ENCODE results near the gene RALY.

Gene RALY

GRCh38 chr20:34045930-34046725 lies 52.4 kb downstream of the RALY start:
- in situ Hi-C loops (cut with HindIII; ENCODE audit: low sequenced_read_pairs), result no loop called here

- in situ Hi-C loops (cut with HindIII; ENCODE audit: low sequenced_read_pairs), result no loop called here
Observed at GRCh38 chr20:34047010-34047687, 53.4 kb downstream of the RALY start.

GRCh38 chr20:34047917-34048316 lies 54.2 kb downstream of the RALY start:
- in situ Hi-C loops (cut with HindIII; ENCODE audit: low sequenced_read_pairs), result no loop called here

GRCh38 chr20:34049389-34049788 lies 55.7 kb downstream of the RALY start:
- in situ Hi-C loops (cut with HindIII; ENCODE audit: low sequenced_read_pairs), result no loop called here

- in situ Hi-C loops (cut with HindIII; ENCODE audit: low sequenced_read_pairs), result no loop called here
Observed at GRCh38 chr20:34049897-34050695, 56.4 kb downstream of the RALY start.

GRCh38 chr20:34052414-34052813 lies 58.7 kb downstream of the RALY start:
- in situ Hi-C loops (cut with HindIII; ENCODE audit: low sequenced_read_pairs), result no loop called here

GRCh38 chr20:34055290-34055689 lies 61.6 kb downstream of the RALY start:
- in situ Hi-C loops (cut with HindIII; ENCODE audit: low sequenced_read_pairs), result no loop called here

- in situ Hi-C loops (cut with HindIII; ENCODE audit: low sequenced_read_pairs), result no loop called here
Observed at GRCh38 chr20:34058831-34059230, 65.1 kb downstream of the RALY start.

GRCh38 chr20:34060970-34061369 lies 67.3 kb downstream of the RALY start:
- in situ Hi-C loops (cut with HindIII; ENCODE audit: low sequenced_read_pairs), result no loop called here

- in situ Hi-C loops (cut with HindIII; ENCODE audit: low sequenced_read_pairs), result no loop called here
Observed at GRCh38 chr20:34061695-34062094, 68.0 kb downstream of the RALY start.

- in situ Hi-C loops (cut with HindIII; ENCODE audit: low sequenced_read_pairs), result no loop called here
Observed at GRCh38 chr20:34062570-34063482, 69.1 kb downstream of the RALY start.

- in situ Hi-C loops (cut with HindIII; ENCODE audit: low sequenced_read_pairs), result no loop called here
Observed at GRCh38 chr20:34064286-34064685, 70.6 kb downstream of the RALY start.

- in situ Hi-C loops (cut with HindIII; ENCODE audit: low sequenced_read_pairs), result no loop called here
Observed at GRCh38 chr20:34065260-34065659, 71.5 kb downstream of the RALY start.

- in situ Hi-C loops (cut with HindIII; ENCODE audit: low sequenced_read_pairs), result no loop called here
Observed at GRCh38 chr20:34066476-34067090, 72.9 kb downstream of the RALY start.

GRCh38 chr20:34068001-34068400 lies 74.3 kb downstream of the RALY start:
- in situ Hi-C loops (cut with HindIII; ENCODE audit: low sequenced_read_pairs), result no loop called here

GRCh38 chr20:34069341-34070078 lies 75.8 kb downstream of the RALY start:
- in situ Hi-C loops (cut with HindIII; ENCODE audit: low sequenced_read_pairs), result no loop called here

GRCh38 chr20:34070079-34070439 lies 76.3 kb downstream of the RALY start:
- in situ Hi-C loops (cut with HindIII; ENCODE audit: low sequenced_read_pairs), result no loop called here

GRCh38 chr20:34070859-34071258 lies 77.1 kb downstream of the RALY start:
- in situ Hi-C loops (cut with HindIII; ENCODE audit: low sequenced_read_pairs), result no loop called here

GRCh38 chr20:34072076-34072475 lies 78.4 kb downstream of the RALY start:
- in situ Hi-C loops (cut with HindIII; ENCODE audit: low sequenced_read_pairs), result no loop called here

GRCh38 chr20:34072778-34073177 lies 79.1 kb downstream of the RALY start:
- in situ Hi-C loops (cut with HindIII; ENCODE audit: low sequenced_read_pairs), result no loop called here

Data from endothelial cell of hepatic sinusoid (primary cell).